HG03139 (cell line): ENCODE results near the gene KCNC1.

Experiments
- ATAC-seq: cut with Tn5 transposase; IDR thresholded peaks from one replicate; pipeline ENCODE4 v1.9.1; 2021; ENCODE audit not compliant: unreplicated experiment

The KCNC1 gene

GRCh38 chr11:17814546-17814945 is 80.0 kb downstream of the KCNC1 start:
- no peak for ATAC-seq

- no peak for ATAC-seq
Observed at GRCh38 chr11:17816232-17816931, 81.8 kb downstream of the KCNC1 start.

GRCh38 chr11:17821648-17822400 is 87.2 kb downstream of the KCNC1 start:
- no peak for ATAC-seq

- no peak for ATAC-seq
Observed at GRCh38 chr11:17822401-17822781, 87.8 kb downstream of the KCNC1 start.

- ATAC-seq = no peak
Observed at GRCh38 chr11:17827006-17827405, 92.4 kb downstream of the KCNC1 start.

- ATAC-seq = no peak
Observed at GRCh38 chr11:17828311-17828751, 93.8 kb downstream of the KCNC1 start.

GRCh38 chr11:17831228-17831627 is 96.6 kb downstream of the KCNC1 start:
- ATAC-seq = no peak

- no peak for ATAC-seq
Observed at GRCh38 chr11:17831883-17832282, 97.3 kb downstream of the KCNC1 start.
